Ovary (tissue), 9 donors: ENCODE data around the gene IMMP2L. TPM values are rescaled to one million over a fixed set of nuclear protein-coding genes. Genes with fewer than 3 reads are reported as not detected.

Experiments
- DNase-seq, 5 donors: peaks; one replicate each; pipeline ENCODE4 v3.0.0-alpha.2; 2019 to 2020
- H3K27ac ChIP-seq, 2 donors: fragments of 200-600 bp; one replicate each; pipeline versions ENCODE4 v1.5.1 to v1.8.0; 2019 to 2022
- H3K27me3 ChIP-seq: fragments of 200-600 bp; one replicate; pipeline ENCODE4 v1.8.0; 2022
- H3K36me3 ChIP-seq: fragments of 200-600 bp; sonication (generic); one replicate; pipeline ENCODE4 v1.5.1; 2019
- H3K4me1 ChIP-seq: one replicate; pipeline ENCODE4 v1.8.1; 2013; ENCODE audit warnings: mild to moderate bottlenecking, moderate library complexity; ENCODE audit not compliant: insufficient read depth
- H3K4me3 ChIP-seq: fragments of 200-600 bp; sonication (generic); one replicate; pipeline ENCODE4 v1.5.1; 2017
- H3K9me3 ChIP-seq, 2 donors: fragments of 200-600 bp in 1 of 2; sonication (generic) in 1 of 2; one replicate each; pipeline versions ENCODE4 v1.5.1 to v1.8.1; 2013 to 2019; ENCODE audit warnings: mild to moderate bottlenecking in 1 of 2, moderate library complexity in 1 of 2
- CTCF ChIP-seq, 3 donors: fragments of 450-650 bp in 2 of 3; fragments of 200-600 bp in 1 of 3; IDR thresholded peaks; one replicate each; pipeline versions ENCODE4 v1.5.1 to v1.8.0; 2016 to 2022; ENCODE audit warnings: antibody characterized with exemption in 3 of 3, mild to moderate bottlenecking in 1 of 3
- EP300 ChIP-seq: sonication (generic); formaldehyde crosslinking; IDR thresholded peaks from one replicate; pipeline ENCODE4 v1.6.1; 2017; ENCODE audit warnings: antibody characterized with exemption
- POLR2A ChIP-seq: fragments of 450-650 bp; IDR thresholded peaks from one replicate; pipeline ENCODE4 v1.6.1; 2017; ENCODE audit warnings: antibody characterized with exemption, mild to moderate bottlenecking, moderate library complexity
- WGBS, 3 donors: extraction: QIAGEN DNeasy Blood & Tissue Kit in 1 of 3; methylation state at CpG; one replicate each; pipeline versions ENCODE4 v1.1.5 to v1.1.7; 2013 to 2017; 5-methylcytosine and 5-hydroxymethylcytosine counted together
- intact Hi-C, 4 donors: fragments of 100-400 bp; cut with DNase I; formaldehyde crosslinking; loops; one replicate each; pipeline versions ENCODE4 v1.11.0 to v1.15.1; 2022 to 2023
- polyA plus RNA-seq, 2 donors: library from polyadenylated mRNA; stranded (reverse); fragments of 200-250 nt in 1 of 2; fragments of 350-450 nt in 1 of 2; fragmentation: Illumina TruSeq in 1 of 2; extraction: RNeasy Lipid Tissue Mini Kit (QIAGEN cat#74804) in 1 of 2; gene quantifications; one replicate each; pipeline ENCODE4 v1.2.3, GENCODE V29; 2013 to 2014
- total RNA-seq, 7 donors: library from RNA; depleted of rRNA in 2 of 7; stranded (reverse); fragments of >200 nt in 2 of 7; fragmentation: NEBNext Ultra II Directional in 3 of 7; extraction: Animal tissue kit (Norgen Biotek cat#: 25700) in 3 of 7; gene quantifications; one replicate each; pipeline versions ENCODE4 v1.1.0 to v1.2.4, GENCODE V29; 2016 to 2023
- donor health status: DM: no; HTN: no; CAD: no; lungs with moderate emphysema.
- donor health status: DM: no; HTN: no; CAD: no.
- donor health status: Bipolar disorder and iron deficiency.
- donor health status: DM: yes; HTN: yes; CAD: no.
- donor health status: DM: no; HTN: no; CAD: no.
- donor health status: DM: yes; HTN: yes; CAD: no.

The IMMP2L gene
- total and polyA plus RNA-seq, 9 donors: 19.5 to 36.9 (median 29.9) TPM

- Histone ChIP-seq H3K27ac (no peak overlapping the region), H3K27me3 (no peaks in the 10 kb centered on the region), H3K36me3 (no peaks in the 10 kb centered on the region), H3K9me3 (no peaks in the 10 kb centered on the region), H3K4me3 (no peak overlapping the region), H3K4me1 (no peaks in the 10 kb centered on the region)
- DNase-seq: no peak
- intact Hi-C loops: no loop called here
- TF ChIP-seq CTCF (IDR thresholded peaks at IDR 0.05): no peak
- no peak for TF ChIP-seq EP300
- TF ChIP-seq POLR2A: no peak
Measured at GRCh38 chr7:110780712-110781111, 781.6 kb downstream of the IMMP2L start.

- Histone ChIP-seq H3K4me1 (no peaks in the 10 kb centered on the region), H3K4me3 (no peak overlapping the region), H3K27ac (no peak overlapping the region), H3K27me3 (no peaks in the 10 kb centered on the region), H3K9me3 (no peaks in the 10 kb centered on the region), H3K36me3 (no peaks in the 10 kb centered on the region)
- no peak for DNase-seq
- intact Hi-C loops: no loop called here
- WGBS, 3 donors: 92 to 97% (median 93%) methylated on average over 3 of the region's 3 CpGs
- no peak for TF ChIP-seq CTCF (IDR thresholded peaks at IDR 0.05)
Measured at GRCh38 chr7:110779339-110779738, 783.0 kb downstream of the IMMP2L start.

- TF ChIP-seq CTCF (IDR thresholded peaks at IDR 0.05) (no peak), POLR2A (no peak), EP300 (no peak)
- H3K36me3 ChIP-seq: no peaks in the 10 kb centered on the region
- 65 to 72% (median 69%) methylated on average over 2 of the region's 2 CpGs for WGBS, 3 donors
Measured at GRCh38 chr7:110775046-110775445, 787.2 kb downstream of the IMMP2L start.

GRCh38 chr7:110774071-110774470, 788.2 kb downstream of the IMMP2L start:
- Histone ChIP-seq H3K9me3 (no peaks in the 10 kb centered on the region), H3K27me3 (no peaks in the 10 kb centered on the region), H3K36me3 (no peaks in the 10 kb centered on the region), H3K27ac (no peak overlapping the region), H3K4me1 (no peaks in the 10 kb centered on the region), H3K4me3 (no peak overlapping the region)
- TF ChIP-seq POLR2A: no peak
- intact Hi-C loops: no loop called here
- WGBS, 3 donors: 82 to 88% (median 83%) methylated on average over 1 of the region's 1 CpG
- DNase-seq: no peak

More at GRCh38 chr7:110775046-110775445, 787.2 kb downstream of the IMMP2L start:
- intact Hi-C loops: no loop called here
- no peak overlapping the region for H3K4me3 ChIP-seq
- H3K9me3 ChIP-seq: no peaks in the 10 kb centered on the region
- no peaks in the 10 kb centered on the region for H3K27me3 ChIP-seq
- H3K27ac ChIP-seq: no peak overlapping the region
- H3K4me1 ChIP-seq: no peaks in the 10 kb centered on the region
- DNase-seq: no peak

GRCh38 chr7:110772615-110773014, 789.7 kb downstream of the IMMP2L start:
- DNase-seq: no peak
- intact Hi-C loops: no loop called here
- no peak overlapping the region for H3K4me3 ChIP-seq
- no peaks in the 10 kb centered on the region for H3K9me3 ChIP-seq
- H3K36me3 ChIP-seq: no peaks in the 10 kb centered on the region
- TF ChIP-seq CTCF (IDR thresholded peaks at IDR 0.05): no peak
- TF ChIP-seq POLR2A: no peak
- no peak for TF ChIP-seq EP300
- WGBS, 3 donors: 96 to 98% (median 97%) methylated on average over 3 of the region's 3 CpGs
- H3K27me3 ChIP-seq: no peaks in the 10 kb centered on the region
- no peak overlapping the region for H3K27ac ChIP-seq
- no peaks in the 10 kb centered on the region for H3K4me1 ChIP-seq
